Stimulated activated CD4-positive, alpha-beta T cell treated with anti-CD3 and anti-CD28 coated beads, Interleukin-2, amount 100 ng/mL, for 4 hours (primary cell): ENCODE data around the gene SLC11A1.

Source experiments
- DNase-seq: peaks from one replicate; pipeline ENCODE4 v3.0.0-alpha.2; 2020; ENCODE audit warnings: low read depth

SLC11A1 gene

DNA sequence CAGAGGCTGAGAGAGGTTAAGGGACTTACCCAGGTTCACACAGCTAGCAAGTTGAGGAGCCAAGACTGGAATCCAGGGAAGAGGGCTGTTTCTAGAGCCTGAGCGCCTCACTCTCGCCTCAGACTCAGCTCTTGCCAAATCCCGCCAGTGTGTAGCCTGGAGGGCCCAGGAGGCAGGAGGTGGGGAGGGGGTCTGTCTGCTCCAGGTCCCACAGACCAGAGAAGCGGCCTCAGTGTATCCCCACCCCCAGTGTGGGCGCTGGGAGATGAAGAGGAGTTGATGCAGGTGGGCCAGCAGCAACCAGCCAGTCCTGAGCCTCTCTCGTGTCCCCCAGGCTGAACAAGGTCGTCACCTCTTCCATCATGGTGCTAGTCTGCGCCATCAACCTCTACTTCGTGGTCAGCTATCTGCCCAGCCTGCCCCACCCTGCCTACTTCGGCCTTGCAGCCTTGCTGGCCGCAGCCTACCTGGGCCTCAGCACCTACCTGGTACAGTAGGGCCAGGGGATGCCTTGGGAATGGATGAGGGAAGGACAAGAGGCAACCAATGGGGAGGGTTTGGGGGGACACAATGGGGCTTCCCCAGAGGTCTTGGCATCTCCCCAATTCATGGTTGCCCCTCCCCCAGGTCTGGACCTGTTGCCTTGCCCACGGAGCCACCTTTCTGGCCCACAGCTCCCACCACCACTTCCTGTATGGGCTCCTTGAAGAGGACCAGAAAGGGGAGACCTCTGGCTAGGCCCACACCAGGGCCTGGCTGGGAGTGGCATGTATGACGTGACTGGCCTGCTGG is 12.4 kb downstream of the SLC11A1 start:
- DNase-seq: no peak

DNA sequence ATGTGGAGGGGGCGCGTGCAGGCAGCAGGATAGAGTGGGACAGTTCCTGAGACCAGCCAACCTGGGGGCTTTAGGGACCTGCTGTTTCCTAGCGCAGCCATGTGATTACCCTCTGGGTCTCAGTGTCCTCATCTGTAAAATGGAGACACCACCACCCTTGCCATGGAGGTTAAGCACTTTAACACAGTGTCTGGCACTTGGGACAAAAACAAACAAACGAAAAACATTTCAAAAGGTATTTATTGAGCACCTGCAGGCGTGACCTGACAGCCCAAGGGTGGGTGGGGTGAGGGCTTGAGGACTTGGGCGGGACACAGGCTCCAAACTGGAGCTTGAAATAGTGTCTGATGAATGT is 13.0 kb downstream of the SLC11A1 start:
- no peak for DNase-seq

- DNase-seq: no peak
Measured at GRCh38 chr2:218395456-218395825, 13.4 kb downstream of the SLC11A1 start.

GRCh38 chr2:218395826-218396687 is 14.0 kb downstream of the SLC11A1 start:
- peak; percentile 90 for DNase-seq

GRCh38 chr2:218396688-218397462 is 14.8 kb downstream of the SLC11A1 start:
- DNase-seq: no peak

DNA sequence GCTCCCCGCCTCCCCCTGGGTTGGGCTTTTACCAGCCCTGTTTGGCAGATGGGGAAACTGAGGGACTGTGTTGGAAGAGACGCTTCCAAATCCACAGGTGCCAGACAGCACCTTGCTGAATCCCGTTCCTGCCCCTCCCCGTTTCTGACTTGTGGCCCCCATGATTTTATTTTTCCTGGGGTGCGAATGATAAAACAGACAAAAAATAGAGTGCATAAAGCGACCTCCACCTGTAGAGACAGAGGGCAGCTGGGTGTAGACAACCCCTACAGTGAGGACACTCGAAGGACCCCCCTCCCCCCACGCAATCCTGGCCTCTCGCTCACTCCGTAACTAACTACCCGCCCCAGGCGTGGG is 15.4 kb downstream of the SLC11A1 start:
- no peak for DNase-seq

DNA sequence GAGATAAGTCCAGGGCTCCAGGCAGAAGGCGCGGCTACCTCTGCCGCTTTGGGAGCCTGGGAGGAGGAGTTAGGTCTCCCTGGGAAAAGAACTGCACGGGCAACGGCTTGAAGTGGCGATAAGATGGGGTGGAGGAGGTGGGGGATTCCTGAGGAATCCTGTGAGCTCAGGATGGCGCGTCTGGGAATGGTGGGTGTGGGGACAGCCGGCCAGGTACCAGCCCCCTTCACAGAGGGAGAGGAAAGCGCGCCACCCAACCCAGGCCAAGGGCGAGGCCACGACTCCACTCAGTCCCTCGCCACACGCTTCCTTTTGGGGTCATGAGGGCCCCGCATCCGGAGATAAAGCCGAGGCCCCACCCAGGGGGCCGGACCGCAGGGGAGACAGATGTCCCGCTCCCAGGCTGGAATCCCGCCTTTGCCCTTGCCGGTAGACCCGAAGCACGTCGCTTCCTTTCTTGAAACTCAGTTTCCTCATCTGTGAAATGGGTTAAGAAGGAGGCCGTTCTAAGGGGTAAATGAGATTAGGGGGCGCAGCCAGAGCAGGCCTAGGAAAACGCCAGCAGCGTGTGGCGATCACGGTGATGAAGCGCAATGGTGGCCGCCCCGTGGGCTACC is 15.9 kb downstream of the SLC11A1 start:
- no peak for DNase-seq

DNA sequence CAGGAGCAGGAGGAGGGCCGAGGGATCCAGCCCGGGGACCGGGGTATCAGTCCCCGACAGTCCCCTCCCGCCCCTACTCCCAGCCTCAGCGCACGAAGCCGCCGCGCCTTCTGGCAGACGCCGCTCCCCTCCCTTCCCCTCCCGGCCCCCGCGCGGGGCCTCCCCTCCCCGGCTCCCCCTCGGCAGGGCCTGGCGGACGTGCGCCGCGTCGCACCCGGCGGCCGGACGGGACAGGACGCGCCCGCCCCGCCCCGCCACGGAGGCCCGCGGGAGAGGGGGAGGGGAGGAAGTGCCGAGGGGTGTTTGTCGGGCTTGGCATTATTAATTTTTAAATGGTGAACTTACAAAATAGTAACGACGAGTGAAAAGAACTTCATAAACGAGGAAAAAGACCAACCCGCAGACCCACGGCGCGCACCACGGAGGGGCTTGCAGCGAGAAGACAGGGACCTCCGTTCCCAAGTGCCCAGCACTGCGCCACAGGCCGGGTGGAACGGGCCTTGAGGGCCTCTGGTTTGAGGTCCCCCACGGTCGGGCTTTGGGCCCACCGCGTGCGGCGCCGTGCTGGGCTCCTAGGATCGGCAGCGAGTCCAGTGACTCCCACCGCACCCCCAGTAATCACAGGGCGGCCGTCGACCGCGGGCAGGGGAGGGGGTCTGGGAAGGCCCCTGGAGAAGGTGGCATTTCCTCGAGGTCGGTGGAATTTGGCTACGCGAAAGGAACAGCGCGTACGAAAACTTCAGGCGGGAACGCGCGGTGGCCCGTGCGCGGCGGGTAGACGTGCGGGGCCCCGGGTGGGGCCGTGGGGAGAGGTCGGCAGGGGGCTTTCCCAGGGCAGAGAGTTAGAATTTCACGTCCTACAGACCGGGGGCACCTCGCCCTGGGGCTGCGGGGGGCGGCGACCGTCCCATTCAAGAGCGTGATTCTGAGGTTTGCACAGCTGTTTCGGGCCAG is 16.6 kb downstream of the SLC11A1 start:
- no peak for DNase-seq

DNA sequence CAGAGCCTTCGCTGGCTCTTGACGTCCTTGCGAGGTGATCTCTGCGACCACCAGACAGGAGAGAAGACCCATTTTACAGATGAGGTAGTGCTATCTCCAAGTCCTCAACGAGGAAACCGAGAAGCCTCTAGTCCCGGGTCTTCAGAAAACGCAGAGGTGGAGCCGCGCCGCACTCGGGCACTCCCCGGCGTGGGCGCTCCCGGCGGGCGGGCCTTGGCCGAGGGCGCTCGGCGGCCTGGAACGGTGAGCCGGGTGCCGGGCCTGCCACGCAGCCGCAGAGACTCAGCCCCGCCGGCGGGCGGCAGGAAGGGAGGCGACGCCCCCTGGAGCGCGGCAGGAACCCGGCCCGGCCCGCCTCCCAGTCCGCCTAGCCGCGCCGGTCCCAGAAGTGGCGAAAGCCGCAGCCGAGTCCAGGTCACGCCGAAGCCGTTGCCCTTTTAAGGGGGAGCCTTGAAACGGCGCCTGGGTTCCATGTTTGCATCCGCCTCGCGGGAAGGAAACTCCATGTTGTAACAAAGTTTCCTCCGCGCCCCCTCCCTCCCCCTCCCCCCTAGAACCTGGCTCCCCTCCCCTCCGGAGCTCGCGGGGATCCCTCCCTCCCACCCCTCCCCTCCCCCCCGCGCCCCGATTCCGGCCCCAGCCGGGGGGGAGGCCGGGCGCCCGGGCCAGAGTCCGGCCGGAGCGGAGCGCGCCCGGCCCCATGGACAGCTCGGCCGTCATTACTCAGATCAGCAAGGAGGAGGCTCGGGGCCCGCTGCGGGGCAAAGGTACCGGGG is 17.5 kb downstream of the SLC11A1 start, which contains the start of gene CTDSP1:
TSS of gene CTDSP1 (plus strand) at position 478 of the 776 bp plus-strand sequence. CDS start at position 701, 223 bp downstream.
- DNase-seq: peak; percentile 84

DNA sequence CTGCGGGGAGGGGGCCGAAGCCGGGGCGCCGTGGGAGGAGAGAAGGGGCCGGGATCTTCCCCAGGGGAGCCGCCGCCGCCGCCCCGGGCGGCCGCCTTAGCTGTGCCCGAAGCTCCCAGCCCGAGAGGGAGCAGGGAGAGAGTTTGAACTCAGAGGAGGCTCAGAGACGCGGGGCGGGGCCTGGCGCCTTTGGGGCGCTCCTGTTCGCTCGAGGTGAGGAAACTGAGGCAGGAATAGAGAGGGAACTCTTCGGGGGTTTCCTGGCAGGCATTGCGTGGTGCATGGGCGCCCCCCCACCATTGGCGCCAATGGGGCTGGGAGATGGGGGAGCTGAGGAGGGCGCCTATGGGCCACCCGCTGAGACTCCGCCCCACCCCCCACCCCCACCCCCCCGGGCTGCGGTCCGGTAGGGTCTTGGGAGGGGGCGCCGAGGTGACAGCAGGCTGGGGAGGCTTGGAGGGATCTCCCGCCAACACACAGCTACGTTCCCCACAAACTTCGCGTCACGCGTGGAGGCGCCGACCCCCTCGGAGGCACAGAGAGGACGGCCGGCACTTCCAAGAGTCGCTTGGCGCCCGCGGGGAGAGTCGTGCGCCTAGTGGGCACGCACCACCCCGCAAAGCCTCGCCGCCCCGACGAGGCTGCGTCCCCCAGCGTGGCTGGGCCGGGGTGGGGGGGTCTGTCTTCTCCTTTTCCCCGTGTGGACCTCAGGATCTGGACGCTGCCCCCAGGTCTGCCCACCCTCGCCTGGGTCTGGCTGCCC is 18.3 kb downstream of the SLC11A1 start:
- no peak for DNase-seq

DNA sequence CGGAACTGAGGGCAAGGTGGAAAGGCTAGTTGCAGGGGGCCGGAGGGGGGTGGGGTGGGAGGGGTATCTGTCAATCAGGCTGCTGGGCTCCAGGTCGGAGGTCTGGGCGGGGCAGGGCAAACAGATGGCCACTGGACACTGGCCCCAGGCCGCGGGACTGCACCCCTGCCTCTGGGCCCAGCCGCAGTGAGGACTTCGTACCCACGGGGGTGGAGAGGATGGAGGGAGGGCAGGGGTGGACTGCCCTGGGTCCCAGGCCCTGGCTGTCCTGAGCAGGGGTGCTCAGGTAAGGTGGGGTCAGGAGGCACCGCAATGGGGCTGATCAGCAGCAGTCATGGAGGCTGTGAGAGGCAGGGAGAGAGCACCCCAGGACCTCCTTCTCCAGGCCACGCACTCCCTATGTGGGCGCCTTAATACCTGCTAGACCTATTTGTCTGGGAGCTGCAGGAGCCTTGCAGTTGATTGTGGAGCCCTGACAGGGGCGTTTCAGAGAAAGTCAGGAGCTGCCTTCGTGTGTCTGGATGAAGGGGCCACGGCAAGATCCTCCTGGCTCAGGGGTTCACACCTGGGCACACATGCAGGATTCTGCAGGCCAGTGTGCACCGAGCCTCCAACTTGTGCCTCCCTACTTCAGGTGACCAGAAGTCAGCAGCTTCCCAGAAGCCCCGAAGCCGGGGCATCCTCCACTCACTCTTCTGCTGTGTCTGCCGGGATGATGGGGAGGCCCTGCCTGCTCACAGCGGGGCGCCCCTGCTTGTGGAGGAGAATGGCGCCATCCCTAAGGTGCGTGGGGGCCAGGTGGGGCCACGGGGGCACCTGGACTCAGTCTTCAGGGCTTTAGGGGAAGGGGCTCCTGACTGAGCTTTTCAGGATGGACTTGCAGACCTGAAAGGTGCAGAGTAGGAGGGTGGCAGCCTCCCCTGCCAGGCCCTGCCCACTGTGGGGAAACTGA is 19.1 kb downstream of the SLC11A1 start:
- no peak for DNase-seq

DNA sequence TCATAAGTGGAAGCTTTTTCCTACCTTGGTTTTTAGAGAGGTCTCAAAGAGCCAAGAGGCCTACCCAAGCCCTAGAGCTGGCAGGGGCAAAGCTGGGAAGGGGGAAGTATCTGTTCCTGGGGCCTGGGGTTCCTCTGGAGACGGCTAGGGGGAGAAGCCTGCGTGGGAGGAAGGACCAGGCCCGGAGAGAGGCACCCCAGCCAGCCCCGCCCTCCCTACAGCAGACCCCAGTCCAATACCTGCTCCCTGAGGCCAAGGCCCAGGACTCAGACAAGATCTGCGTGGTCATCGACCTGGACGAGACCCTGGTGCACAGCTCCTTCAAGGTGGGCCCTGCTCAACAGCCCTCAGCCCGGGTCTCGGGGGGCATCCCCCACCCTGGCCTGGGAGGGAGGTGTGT is 19.8 kb downstream of the SLC11A1 start:
- DNase-seq: no peak

- DNase-seq: no peak
Measured at GRCh38 chr2:218402491-218402901, 20.4 kb downstream of the SLC11A1 start.

DNA sequence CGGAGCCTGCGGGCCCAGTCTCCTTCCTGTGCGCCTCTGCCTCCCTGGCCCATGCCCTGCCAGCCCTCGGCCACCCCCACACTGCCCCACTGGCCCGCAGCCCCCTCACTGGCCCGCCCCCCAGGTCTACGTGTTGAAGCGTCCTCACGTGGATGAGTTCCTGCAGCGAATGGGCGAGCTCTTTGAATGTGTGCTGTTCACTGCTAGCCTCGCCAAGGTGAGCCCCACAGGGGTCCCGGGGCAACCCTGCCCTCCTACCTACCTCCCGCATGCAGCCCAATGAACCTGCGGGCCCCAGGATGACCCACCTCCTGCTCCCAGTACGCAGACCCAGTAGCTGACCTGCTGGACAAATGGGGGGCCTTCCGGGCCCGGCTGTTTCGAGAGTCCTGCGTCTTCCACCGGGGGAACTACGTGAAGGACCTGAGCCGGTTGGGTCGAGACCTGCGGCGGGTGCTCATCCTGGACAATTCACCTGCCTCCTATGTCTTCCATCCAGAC is 20.9 kb downstream of the SLC11A1 start:
- DNase-seq: no peak

DNA sequence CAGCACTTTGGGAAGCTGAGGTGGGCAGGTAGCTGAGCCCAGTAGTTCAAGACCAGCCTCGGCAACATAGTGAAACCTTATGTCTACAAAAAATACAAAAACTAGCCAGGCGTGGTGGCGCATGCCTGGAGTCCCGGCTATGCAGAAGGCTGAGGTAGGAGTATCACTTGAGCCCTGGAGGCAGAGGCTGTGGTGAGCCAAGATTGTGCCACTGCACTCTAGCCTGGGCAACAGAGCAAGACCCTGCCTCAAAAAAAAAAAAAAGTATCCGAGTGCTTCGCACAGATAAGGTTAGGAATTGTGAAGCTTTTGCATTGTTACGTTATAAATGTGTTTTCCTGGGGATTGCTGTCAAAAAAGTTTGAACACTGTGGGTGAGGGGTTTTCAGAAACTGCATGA is 21.7 kb downstream of the SLC11A1 start:
- DNase-seq: no peak

DNA sequence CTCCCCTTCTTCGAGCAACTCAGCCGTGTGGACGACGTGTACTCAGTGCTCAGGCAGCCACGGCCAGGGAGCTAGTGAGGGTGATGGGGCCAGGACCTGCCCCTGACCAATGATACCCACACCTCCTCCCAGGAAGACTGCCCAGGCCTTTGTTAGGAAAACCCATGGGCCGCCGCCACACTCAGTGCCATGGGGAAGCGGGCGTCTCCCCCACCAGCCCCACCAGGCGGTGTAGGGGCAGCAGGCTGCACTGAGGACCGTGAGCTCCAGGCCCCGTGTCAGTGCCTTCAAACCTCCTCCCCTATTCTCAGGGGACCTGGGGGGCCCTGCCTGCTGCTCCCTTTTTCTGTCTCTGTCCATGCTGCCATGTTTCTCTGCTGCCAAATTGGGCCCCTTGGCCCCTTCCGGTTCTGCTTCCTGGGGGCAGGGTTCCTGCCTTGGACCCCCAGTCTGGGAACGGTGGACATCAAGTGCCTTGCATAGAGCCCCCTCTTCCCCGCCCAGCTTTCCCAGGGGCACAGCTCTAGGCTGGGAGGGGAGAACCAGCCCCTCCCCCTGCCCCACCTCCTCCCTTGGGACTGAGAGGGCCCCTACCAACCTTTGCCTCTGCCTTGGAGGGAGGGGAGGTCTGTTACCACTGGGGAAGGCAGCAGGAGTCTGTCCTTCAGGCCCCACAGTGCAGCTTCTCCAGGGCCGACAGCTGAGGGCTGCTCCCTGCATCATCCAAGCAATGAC is 22.4 kb downstream of the SLC11A1 start:
- no peak for DNase-seq

DNA sequence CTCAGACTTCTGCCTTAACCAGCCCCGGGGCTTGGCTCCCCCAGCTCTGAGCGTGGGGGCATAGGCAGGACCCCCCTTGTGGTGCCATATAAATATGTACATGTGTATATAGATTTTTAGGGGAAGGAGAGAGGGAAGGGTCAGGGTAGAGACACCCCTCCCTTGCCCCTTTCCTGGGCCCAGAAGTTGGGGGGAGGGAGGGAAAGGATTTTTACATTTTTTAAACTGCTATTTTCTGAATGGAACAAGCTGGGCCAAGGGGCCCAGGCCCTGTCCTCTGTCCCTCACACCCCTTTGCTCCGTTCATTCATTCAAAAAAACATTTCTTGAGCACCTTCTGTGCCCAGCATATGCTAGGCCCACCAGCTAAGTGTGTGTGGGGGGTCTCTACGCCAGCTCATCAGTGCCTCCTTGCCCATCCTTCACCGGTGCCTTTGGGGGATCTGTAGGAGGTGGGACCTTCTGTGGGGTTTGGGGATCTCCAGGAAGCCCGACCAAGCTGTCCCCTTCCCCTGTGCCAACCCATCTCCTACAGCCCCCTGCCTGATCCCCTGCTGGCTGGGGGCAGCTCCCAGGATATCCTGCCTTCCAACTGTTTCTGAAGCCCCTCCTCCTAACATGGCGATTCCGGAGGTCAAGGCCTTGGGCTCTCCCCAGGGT is 23.1 kb downstream of the SLC11A1 start:
- no peak for DNase-seq
